Hair follicular keratinocyte (primary cell): ENCODE results near the gene P2RX7. TPM values are rescaled to one million over a fixed set of nuclear protein-coding genes. Genes with fewer than 3 reads are reported as not detected.

Source experiments
- total RNA-seq: library from RNA; depleted of rRNA; stranded (reverse); fragments of >200 nt; gene quantifications from 2 replicates; pipeline ENCODE4 v1.2.3, GENCODE V29; 2015

The P2RX7 gene
- total RNA-seq: 0.16 and 0.34 TPM in 2 replicates

DNA sequence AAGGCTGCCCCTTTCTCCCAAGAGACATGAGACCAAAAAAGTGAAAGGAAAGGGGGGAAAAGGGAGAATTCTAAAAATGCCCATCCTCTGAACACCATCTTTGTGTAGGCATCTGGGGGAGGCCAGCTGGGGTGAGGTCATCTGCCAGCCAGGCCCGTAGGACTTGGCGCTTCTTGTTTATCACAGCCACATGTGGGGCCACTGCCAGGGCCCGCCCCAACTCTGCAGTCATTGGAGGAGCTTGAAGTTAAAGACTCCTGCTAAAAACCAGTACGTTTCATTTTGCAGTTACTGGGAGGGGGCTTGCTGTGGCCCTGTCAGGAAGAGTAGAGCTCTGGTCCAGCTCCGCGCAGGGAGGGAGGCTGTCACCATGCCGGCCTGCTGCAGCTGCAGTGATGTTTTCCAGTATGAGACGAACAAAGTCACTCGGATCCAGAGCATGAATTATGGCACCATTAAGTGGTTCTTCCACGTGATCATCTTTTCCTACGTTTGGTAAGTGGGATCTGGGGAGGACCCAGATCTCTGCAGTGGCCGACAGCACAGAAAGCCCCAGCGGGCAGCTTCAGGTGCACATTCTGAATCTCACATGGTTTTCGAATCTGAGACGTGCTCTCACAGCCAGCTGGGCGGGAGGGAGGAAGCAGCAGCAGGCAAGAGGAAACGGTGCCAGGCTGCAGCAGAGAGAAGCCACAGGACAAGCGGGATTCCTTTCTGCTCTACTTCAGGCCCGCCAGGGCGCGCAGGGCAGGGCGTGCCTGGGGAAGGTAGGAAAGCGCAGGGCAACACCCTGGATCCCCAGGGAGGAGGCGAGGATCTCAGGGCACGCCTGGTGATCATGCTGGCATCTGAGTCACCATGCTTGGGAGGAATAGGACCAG is at the start of gene P2RX7:
Gene P2RX7, plus strand, starts transcription at position 276 of the 881 bp plus-strand sequence. Its CDS starts 95 bp downstream, at position 371.

GRCh38 chr12:121209624-121210572 is 77.2 kb downstream of the P2RX7 start, which contains the start of gene P2RX4:
TSS of gene P2RX4 (plus strand) at chr12:121210129. CDS start at chr12:121210165, 36 bp downstream.

Other genes starting within 250 kb of the P2RX7 start
- 8.5 and 15.5 TPM in 2 replicates for gene SPPL3, start 228.5 kb upstream of the P2RX7 start, total RNA-seq
- not detected in 2 replicates for gene HNF1A, start 154.3 kb upstream of the P2RX7 start, total RNA-seq
- gene C12orf43, start 116.4 kb upstream of the P2RX7 start, total RNA-seq: 7.6 and 20.6 TPM in 2 replicates
- gene OASL, start 93.6 kb upstream of the P2RX7 start, total RNA-seq: 1.1 TPM in 2 replicates
- 13.7 and 16.5 TPM in 2 replicates for gene P2RX4, start 77.3 kb downstream of the P2RX7 start, total RNA-seq
- gene CAMKK2, start 163.8 kb downstream of the P2RX7 start, total RNA-seq: 24.3 and 26.3 TPM in 2 replicates
- gene ANAPC5, start 219.5 kb downstream of the P2RX7 start, total RNA-seq: 73.7 and 101 TPM in 2 replicates